ENCODE measurements around the gene LRRC26.

The LRRC26 gene

DNA sequence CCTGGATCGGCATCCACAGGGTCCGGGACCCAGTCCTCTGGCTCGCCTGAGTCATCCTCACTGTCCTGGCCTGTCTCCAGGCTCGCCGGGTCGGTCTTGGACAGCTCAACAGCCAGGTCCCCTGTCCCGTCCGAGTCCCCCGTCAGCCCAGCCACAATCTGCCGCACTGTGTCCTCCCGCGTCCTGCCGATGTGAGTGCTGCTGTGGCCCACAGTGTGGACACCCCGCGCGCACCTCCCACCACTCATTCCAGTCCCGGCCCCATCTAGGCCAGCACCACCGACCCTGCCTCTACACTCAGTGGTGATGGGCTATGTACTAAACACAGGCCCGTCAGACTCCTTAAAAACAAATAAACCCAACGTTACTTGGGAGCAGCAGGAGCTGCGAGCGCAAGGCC is 11.8 kb upstream of the LRRC26 start:
- no peak for DNase-seq

DNA sequence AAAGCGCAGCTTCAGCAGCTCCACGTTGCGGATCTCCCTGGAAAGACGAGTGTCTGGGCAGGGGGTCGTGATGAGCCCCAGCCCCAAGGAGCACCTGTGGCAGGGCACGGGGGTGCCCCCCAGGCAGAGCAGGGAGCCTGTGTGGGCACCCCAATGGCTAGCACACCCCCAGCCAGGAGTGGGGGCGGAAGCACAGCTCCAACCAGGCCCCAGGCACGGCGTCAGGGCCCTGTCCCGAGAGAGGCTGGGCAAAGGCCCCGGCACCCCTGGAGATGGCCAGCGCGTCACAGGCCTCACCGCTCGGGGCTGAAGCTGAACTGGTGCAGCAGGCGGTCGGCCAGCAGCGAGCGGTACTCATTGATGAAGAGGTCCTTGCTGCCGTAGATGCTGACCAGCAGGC is 10.6 kb upstream of the LRRC26 start:
- no peak for DNase-seq

DNA sequence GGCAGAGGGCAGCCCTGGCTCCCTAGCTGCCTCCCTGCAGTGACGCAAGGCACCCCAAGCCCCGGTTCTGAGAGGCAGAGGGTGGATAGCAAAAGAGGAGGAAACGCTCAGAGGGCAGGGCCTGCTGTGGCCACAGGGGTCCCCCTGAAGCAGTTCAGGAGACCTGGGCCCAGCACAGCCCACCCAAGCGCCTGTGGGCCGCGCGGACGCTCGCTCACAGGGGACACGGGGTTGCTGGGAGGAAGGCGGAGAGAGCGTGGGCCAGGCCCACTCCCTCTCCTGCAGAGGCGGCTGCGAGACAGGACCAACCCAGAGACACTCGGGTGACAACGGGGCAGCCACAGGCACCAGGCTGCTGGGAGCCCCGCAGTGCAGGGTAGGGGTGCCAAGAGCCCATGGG is 9.9 kb upstream of the LRRC26 start:
- DNase-seq: no peak

DNA sequence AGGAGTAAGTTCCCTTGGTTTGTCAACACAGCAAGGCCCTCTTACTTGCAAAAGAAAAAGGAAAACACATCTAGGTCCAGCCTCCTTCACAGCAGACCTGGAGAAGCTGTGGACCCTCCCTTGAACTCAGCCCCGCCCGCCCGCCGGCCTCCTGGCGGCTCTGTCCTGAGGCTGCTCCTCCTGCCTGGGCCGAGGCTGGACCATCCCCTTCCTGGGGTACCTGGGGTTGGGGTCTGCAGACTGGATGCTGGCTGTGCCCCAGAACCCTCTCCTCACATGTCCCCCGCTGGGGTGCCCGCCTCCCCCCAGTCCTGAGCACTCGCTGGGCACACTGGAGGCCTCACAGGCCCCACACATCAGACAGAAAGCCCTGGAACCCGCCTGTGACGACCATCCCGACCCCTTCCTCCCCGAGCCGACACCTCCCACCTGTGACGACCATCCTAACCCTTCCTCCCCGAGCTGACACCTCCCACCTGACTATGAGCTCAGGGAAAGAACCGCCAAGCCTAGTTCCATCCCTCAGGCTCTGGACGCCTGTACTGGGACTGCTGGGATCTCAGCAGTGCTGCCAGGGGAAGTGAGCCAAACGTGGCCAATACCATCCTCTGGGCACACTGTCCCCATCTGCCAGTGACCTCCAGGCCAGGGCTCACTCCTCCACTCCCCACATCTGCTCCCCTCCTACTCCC is 9.2 kb upstream of the LRRC26 start:
- DNase-seq: no peak

DNA sequence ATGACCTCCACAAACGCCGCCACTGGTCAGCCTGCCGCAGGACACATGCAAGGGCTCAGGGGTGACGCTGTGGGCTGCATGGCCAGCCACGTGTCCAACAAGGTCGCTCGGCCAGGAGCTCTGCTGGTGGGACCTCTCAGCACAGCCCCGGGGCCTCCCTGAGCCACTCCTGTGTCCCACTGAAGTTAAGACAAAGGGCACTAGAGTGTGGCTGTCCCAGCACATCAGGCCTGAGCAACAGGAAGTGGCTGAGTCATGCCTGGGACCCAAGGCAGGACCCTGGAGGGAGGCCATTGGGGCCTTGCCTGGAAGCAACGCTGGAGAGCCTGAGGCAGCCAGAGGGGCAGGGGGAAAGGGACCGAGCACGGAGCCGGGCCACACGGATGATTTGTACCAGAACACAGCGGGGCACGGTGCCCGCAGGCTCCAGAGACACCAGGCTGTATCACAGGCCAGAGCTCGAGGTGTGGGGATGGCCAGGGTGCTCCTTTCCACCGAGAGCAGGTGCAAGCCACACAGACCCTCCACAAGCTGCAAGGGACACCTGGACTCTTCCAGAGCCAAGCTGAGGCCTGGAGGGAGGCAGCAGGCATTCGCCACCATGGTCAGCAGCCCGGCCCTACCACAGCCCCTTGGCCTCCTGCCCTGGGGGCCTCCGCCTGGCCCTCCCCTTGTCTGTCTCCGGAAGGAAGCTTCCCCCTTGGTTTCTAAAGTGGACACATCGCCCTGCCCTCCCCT is 8.5 kb upstream of the LRRC26 start:
- DNase-seq: no peak

DNA sequence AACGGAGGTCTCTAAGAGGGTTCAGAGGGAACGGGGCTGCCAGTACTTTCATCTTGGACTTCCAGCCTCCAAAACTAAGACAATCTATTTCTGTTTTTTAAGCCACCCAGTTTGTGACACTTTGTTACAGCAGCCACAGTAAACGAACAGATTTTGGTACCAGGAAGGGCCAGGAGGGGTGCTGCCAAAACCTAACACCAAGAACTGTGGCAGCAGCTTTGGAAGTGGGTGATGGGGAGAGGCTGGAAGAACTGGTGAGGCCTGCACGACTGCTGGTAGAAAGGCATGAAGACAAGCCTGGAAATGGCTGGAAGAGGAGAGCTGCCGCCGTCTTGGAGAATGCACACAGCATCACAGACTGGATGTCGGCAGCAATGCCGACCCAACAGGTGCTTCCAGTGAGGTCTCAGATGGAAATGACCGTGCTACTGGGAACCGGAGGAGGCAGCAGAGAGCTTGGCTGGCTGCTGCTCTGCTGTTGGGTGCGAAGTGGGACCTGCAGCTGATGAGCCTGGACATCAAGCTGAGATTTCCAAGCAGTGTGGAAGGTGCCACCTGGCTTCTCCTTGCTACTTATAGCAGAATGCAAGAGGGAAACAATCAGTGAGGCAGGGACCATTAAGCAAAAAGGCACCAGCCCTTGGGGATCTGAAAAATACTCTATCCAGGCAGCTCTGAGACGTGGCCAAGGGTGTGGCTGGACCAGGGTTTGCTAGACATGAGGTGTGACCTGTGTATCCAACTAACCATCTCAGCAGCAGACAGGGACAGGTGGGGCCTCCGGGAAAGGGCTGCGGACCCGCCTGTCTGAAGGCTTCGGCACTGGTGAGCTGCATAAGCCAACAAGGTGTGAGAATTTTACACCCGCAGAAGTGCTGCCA is 6.7 kb upstream of the LRRC26 start:
- DNase-seq: no peak

DNA sequence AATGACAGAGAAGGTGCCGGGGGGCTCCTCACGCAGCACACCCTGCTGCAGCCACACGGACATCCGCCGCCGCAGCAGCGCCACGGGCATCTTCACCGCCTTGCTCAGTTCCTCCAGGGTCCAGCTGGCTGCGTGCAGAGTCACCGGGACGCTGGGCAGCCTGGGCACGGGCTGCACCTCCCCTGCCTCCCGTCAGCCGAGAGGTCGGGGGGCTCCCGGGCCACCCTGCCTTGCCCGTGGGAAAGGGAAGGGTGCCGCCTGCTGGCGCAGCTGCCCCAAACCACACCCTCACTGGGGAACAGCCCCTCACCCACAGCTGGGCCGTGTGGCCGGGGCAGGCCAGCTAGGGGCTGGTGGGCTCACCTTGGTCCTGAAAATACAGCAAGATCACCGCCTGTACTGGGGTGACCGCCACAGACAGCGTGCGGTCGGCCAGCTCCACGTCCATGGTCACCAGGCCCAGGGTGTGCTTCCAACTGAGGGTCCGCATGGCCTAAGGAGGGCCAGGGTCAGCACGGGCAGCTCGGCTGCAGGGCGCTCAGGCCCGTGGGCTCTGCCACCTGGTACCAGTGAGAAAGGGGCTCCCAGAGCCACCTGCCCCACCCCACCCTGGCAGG is 5.6 kb upstream of the LRRC26 start:
- DNase-seq: no peak

DNA sequence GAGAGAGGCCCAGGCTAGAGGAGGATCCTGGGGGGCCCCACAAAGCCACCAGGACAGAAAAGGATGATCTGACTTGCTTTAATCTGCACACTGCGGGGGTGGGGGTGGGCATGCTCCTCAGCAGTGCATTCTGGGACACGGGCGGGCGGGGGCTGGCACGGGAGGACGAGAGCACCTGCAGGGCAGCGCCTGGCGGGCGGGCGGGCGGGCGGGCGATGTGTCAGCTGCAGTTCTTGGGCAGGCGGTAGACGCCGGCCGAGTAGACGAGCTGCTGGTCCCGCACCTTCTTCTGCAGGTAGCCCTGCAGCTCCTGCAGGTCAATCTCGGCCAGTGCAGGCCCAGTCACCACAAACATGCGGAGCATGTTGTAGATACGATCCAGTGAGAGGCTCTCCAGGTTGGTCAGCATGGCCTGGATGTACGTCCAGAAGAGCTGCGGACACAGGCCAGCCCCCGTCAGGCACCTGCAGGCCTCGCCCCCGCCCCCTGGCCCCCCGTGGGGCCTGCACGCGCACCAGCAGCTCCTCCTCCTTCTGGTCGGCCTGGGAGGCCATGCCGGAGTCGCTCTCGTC is 5.0 kb upstream of the LRRC26 start:
- no peak for DNase-seq

DNA sequence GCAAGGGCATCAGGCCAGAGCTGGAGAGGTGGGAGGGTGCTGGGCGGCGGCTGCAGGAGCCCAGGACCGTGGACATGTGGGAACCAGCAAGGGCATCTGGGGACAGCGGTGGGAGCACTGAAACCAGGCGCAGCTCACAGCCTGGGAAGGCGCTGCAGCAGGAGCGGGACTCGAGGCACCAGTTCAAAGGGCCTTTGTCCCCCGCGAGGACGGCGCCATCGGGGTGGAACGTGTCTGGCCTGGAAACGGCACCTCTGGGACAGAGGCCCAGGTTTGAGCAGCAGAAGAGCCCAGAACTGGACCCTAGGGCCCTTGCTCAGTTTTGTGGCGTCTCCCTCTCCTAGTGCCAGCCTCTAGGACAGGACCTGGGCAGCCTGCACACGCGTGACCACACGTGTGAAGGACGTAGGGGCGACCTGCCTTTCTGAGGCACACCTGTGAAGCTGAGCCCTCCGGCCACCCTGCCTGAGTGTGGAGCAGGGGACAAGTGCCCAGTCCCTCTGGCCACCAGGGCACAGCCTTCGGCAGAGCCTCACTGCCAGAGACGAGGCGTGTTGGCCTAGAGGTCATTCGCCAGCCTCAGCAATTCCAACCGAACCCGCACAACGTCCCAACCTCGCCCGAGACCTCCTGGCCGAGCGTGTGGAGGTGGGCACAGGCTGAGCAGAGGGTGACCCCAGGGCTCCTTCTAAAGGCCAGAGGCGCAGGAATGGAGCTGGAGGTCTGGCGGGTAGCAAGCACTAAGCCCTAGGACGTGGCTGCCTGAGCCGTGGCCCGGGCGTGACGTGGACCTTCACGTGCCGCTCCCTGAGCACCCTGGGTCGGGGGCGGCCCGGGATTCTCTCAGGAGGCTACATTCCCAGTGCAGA is 4.2 kb upstream of the LRRC26 start:
- DNase-seq: no peak

DNA sequence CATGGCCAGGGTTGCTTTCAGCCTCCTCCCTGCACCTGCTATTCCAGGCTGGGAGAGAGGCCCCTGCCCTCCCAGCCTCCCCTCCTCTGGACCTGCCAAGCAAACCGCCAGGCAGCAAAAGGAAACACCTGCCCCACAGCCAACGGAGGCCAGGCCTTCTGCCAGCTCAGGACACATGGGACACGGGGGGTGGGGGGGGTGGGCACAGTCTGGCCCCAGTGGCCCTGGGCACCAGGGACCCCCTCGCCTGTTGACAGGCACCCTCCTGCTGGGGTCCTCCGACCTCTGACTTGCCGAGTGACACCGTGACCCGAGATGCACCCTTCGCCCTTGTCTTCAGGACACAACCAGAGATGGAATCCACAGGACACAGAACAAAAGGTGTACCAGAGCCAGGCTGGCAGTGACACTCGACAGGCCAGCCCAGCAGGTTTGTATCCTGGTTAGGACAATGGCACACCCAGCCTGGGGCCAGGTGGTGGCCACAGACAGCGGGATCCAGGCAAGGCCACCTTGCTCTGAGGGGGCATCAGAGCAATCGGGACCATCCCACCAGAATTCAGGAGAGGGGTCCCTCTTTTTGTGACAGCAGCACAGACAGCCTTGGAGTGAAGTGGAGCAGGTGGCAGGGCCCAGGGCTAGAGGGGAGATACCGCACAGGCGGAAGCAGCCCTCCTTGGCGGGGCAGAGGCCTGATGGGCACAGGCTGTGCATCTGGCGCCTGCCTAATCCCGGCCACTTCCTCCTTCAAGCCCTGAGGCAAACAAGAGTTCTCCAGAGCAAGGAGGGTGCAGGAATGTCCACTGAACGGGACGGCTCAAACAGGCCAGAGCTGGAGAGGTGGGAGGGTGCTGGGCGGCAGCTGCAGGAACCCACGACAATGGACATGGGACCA is 3.3 kb upstream of the LRRC26 start:
- DNase-seq: no peak

DNA sequence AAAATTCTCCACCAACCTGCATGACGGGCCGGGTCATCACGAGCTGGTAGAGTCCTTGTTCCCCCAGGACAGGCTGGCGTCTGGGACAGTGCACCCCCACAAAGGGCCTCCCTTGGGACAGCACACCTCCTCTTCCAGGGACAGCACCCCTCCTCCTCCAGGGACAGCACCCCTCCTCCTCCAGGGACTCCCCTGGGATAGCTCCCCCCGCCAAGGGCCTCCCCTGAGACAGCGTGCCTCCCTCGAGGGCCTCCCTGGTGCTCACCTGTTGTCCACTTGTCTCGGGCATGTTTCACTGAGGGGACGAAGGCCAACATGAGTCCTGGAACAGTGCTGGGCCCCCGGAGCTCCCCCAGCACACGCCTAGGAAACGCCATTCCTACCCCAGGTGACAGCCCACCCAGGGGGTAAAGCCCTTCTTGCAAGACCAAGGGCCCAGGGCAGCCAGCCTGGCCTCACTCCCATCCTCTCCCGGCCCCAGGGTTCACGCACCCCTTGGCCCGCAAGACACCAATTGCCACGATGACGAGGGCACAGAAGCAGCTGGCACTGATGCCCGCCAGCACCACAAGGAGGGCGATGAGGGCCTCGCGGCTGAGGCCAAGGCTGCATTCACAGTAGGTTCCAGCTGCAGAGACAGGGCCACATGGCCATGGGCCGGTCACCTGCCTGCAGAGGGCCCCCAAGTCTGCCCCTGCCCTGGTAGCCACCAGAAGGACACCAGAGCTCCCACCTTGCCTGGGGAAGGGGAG is 1.5 kb upstream of the LRRC26 start:
- DNase-seq: no peak

DNA sequence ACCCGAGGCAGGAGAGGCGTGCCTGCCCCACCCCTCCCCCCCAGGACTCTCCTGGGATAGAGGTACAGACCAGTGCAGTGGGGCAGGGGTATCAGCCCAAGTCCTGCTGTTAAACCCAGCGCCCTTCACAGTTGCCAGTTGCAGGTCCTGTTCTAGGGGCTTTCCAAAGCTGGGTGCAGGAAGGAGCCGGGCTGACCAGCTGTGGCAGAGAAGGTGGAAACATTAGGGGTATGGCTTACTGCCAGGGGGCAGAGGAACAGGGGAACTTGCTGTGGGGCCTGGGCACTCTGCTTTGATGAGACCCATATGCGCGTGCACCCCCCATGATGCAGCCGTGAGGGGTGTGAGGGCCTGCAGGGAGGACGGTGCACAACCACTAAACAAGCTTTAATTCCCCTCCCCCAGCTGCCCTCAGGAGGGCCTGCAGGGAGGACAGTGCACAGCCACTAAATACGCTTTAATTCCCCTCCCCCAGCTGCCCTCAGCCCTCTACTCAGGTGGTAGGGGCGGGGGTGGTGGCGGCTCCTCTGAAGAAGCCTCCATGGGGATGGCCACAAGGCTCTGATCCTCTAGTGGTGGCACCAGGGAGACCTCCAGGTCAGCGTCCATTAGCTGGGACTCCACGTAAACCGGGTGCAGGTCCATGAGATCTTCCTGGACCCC is 766 bp upstream of the LRRC26 start:
- DNase-seq: no peak

DNA sequence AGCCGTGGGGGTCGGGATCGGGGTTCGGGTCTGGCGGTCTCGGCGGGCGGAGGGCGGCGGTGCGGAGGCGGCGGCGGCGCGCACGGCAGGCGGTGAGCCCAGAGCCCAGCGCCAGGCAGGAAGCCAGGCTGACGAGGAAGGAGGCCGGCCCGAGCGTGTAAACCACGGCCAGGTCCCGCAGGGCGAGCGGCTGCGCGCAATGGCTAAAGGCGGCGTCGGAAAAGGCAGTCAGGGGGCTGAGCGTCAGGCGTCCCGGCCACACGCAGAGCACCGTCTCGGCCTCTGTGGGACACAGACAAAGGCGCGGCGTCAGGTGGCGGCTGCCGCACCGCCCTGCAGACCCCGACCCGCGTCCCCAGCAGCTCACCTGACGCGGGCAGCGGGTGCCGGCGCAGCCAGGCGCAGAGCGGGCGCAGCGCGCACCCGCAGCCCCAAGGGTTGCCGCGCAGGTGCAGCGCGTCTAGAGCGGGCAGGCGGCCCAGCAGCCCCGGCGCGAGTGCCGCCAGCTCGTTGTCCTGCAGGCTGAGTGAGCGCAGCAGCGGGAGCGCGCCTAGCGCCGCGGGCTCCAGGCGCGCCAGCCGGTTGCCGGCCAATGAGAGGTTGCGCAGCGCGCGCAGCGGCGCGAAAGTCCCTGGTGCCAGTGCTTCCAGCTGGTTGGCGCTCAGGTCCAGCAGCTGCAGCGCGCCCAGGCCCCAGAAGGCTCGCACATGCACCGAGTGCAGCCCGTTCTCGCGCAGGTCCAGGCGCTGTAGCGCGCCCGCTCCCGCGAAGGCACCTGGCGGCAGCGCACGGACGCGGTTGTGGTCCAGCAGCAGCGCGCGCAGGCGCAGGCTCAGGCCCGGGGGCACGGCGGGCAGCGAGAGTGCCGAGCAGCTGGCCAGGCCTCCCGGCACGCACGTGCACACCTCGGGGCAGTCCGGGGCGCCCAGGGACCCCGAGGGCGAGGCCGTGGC is 671 bp downstream of the LRRC26 start:
- no peak for DNase-seq

DNA sequence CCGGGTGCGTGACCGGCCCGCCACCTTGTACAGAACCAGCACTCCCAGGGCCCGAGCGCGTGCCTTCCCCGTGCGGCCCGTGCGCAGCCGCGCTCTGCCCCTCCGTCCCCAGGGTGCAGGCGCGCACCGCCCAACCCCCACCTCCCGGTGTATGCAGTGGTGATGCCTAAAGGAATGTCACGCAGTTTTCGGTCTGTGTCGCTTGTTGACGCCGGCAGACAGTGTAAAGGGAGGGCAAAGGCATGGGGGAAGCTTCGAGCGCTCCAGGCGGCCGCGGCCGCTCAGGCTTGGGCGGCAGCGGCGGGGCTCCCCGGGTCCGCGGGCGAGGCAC is 1.3 kb downstream of the LRRC26 start:
- peak; percentile 4 for DNase-seq

DNA sequence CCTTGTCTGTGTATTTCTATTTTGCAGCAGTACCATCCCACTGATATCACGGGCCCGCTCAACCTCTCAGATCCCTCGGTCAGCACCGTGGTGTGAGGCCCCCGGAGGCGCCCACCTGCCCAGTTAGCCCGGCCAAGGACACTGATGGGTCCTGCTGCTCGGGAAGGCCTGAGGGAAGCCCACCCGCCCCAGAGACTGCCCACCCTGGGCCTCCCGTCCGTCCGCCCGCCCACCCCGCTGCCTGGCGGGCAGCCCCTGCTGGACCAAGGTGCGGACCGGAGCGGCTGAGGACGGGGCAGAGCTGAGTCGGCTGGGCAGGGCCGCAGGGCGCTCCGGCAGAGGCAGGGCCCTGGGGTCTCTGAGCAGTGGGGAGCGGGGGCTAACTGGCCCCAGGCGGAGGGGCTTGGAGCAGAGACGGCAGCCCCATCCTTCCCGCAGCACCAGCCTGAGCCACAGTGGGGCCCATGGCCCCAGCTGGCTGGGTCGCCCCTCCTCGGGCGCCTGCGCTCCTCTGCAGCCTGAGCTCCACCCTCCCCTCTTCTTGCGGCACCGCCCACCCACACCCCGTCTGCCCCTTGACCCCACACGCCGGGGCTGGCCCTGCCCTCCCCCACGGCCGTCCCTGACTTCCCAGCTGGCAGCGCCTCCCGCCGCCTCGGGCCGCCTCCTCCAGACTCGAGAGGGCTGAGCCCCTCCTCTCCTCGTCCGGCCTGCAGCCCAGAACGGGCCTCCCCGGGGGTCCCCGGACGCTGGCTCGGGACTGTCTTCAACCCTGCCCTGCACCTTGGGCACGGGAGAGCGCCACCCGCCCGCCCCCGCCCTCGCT is 1.9 kb downstream of the LRRC26 start:
- no peak for DNase-seq

DNA sequence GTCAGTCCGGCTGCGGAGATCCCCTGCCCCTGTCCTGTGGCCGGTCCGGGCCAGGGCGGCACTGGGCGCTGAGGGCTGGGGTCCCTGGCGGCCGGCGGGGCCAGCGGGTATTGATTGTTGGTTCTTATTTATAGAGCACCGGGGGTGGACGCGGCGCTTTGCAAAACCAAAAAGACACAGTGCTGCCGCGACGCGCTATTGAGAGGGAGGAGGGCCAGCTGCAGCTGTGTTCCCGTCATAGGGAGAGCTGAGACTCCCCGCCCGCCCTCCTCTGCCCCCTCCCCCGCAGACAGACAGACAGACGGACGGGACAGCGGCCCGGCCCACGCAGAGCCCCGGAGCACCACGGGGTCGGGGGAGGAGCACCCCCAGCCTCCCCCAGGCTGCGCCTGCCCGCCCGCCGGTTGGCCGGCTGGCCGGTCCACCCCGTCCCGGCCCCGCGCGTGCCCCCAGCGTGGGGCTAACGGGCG is 2.5 kb downstream of the LRRC26 start:
- DNase-seq: no peak
